GM10266 (cell line): ENCODE results near the gene COQ8B.

Source experiments
- DNase-seq: peaks from one replicate; pipeline ENCODE4 v3.0.0; 2012; ENCODE audit errors: extremely low spot score
- CTCF ChIP-seq: IDR thresholded peaks from 2 replicates; pipeline ENCODE4 v1.5.1; 2012; ENCODE audit warnings: mild to moderate bottlenecking, low read depth; ENCODE audit not compliant: control insufficient read depth, insufficient read depth; ENCODE audit errors: missing control alignments

Gene COQ8B

DNA sequence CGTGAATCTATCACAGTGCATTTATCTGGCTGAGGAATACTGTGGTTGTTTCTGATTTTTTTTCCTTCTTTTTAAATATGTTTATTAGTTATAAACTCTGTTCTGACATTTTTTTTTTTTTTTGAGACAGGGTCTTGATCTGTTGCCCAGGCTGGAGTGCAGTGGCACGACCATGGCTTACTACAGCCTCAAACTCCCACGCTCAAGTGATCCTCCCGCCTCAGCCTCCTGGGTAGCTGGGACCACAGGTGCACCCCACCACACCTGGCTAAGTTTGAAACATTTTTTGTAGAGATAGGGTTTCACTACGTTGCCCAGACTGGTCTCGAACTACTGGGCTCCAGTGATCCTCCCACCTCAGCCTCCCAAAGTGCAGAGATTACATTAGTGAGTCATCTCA is 19.7 kb downstream of the COQ8B start:
- no peak for DNase-seq
- TF ChIP-seq CTCF = no peak

DNA sequence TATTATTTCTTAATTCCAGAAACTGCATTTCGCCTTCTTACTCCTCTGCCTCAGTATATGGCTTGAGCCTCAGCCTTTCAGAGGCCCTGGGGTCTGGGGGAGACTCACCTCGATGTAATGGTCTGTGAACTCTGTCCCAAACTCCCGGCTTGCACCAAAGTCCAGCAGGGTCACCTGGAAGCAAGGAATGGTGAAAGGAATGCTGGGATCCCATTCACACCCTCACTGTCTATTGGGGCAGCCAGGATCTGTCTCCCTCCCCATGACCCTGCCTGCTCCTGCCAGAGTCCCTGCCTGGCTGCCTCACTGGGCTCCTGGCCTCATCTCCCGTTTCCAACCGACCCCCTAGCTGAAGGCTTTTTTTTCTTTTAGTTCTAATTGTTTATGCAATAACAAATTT is 20.8 kb downstream of the COQ8B start:
- no peak for DNase-seq
- no peak for TF ChIP-seq CTCF

GRCh38 chr19:40693896-40694295 is 22.8 kb downstream of the COQ8B start:
- DNase-seq = no peak
- no peak for TF ChIP-seq CTCF

GRCh38 chr19:40693150-40693788 is 23.4 kb downstream of the COQ8B start:
- TF ChIP-seq CTCF = no peak

GRCh38 chr19:40692212-40692551 is 24.5 kb downstream of the COQ8B start:
- no peak for TF ChIP-seq CTCF
- no peak for DNase-seq

More at GRCh38 chr19:40693150-40693788, 23.4 kb downstream of the COQ8B start:
- DNase-seq = no peak

DNA sequence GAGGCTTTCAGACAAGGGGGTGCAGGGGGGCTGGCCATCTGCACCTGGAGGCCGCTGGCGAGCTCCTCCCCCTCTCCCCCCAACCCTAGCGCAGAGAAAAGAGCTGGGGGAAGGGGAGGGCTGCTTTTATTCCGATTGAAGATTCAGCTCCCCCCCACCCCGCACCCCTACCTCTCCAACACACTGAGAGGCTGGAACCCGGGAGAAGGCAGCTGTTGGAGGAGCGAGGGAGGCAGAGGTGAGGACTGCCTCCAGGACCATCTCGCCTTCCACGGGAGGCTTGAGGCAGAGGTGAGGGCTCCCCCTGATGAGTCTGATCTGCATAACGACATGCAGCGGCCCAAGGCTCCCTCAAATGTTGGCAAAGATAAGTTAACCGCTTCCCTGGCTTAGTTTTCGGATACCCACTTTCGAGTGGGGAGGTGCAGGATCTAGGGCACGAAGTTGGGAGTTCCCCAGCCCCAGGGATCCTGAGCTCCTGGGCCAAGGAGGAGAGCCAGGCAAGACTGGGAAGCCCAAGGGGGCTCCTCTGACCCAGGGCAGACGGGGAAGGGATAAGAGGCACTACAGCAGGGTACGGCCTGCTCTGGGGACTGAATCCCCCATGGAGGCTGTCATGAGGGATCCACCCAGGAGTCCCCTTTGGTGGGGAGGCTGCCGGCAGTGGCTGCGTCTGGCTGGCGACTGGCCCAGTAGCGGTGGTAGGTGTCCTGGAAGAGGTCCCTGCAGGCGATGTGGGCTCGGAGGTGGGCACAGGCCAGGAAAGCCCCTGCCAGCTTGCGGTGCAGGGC is 25.1 kb downstream of the COQ8B start:
- TF ChIP-seq CTCF = no peak
- DNase-seq = no peak

- peak; percentile 99 for DNase-seq
These were observed 25.8 kb downstream of the COQ8B start for GRCh38 chr19:40690693-40691420.

More at GRCh38 chr19:40690693-40691420, 25.8 kb downstream of the COQ8B start:
- TF ChIP-seq CTCF = no peak
